B cell (primary cell): ENCODE results near the gene KAT7. TPM values are rescaled to one million over a fixed set of nuclear protein-coding genes. Genes with fewer than 3 reads are reported as not detected.

Experiments
- ATAC-seq: fragments of 200-7000 bp; cut with Tn5 transposase; one replicate; pipeline ENCODE4 v1.10.0; 2021; ENCODE audit warnings: low read depth, mild to moderate bottlenecking, moderate number of reproducible peaks, moderate library complexity
- CTCF ChIA-PET: fragments of 350-600 bp; sonication (Branson Sonifier 250); formaldehyde crosslinking; loops from one replicate; lab custom pipeline; 2021; ENCODE audit warnings: antibody characterized with exemption, inconsistent platforms; lab: Charles Lee
- POLR2A ChIA-PET: fragments of 350-600 bp; sonication (Branson Sonifier 250); formaldehyde crosslinking; loops from one replicate; lab custom pipeline; 2021; ENCODE audit warnings: antibody characterized with exemption; lab: Charles Lee
- DNase-seq: peaks from one replicate; pipeline ENCODE4 v3.0.0; 2013
- H2AFZ ChIP-seq: 2 replicates; pipeline ENCODE4 v1.6.1; 2012; ENCODE audit warnings: mild to moderate bottlenecking, low read depth, low read length; ENCODE audit not compliant: insufficient read depth, poor library complexity, severe bottlenecking
- H3K27ac ChIP-seq, 2 donors: 1 replicate in 1 of 2; 2 replicates in 1 of 2; pipeline ENCODE4 v1.5.1; 2012 to 2013; ENCODE audit warnings: low read length in 2 of 2, mild to moderate bottlenecking in 2 of 2, moderate library complexity in 1 of 2
- H3K27me3 ChIP-seq, 4 experiments: fragments of 200-600 bp in 1 of 4; sonication (generic) in 1 of 4; replicated peaks in 1 of 4; 1 replicate in 2 of 4; 2 replicates in 2 of 4; pipeline versions ENCODE4 v1.6.1 to v1.7.0; 2013 to 2016; ENCODE audit warnings: low read length in 3 of 4, mild to moderate bottlenecking in 2 of 4, mixed read lengths in 1 of 4, moderate library complexity in 1 of 4; ENCODE audit not compliant: insufficient read depth in 4 of 4, control insufficient read depth in 3 of 4; ENCODE audit errors: control extremely low read depth in 1 of 4
- H3K36me3 ChIP-seq, 2 experiments: replicated peaks in 1 of 2; 1 replicate in 1 of 2; 2 replicates in 1 of 2; pipeline versions ENCODE4 v1.6.1 to v1.7.1; 2013; ENCODE audit warnings: low read length in 1 of 2; ENCODE audit not compliant: insufficient read depth in 2 of 2, control insufficient read depth in 1 of 2; ENCODE audit errors: control extremely low read depth in 1 of 2, extremely low read depth in 1 of 2
- H3K4me1 ChIP-seq, 2 donors: fragments of 200-600 bp in 1 of 2; sonication (generic) in 1 of 2; 1 replicate in 1 of 2; 2 replicates in 1 of 2; pipeline versions ENCODE4 v1.5.1 to v1.6.1; 2013 to 2017; ENCODE audit warnings: low read length in 2 of 2; ENCODE audit not compliant: control insufficient read depth in 2 of 2, insufficient read depth in 2 of 2
- H3K4me2 ChIP-seq: replicated peaks from 2 replicates; pipeline ENCODE3; 2012; ENCODE audit warnings: mild to moderate bottlenecking, low read depth, low read length; ENCODE audit not compliant: poor library complexity, severe bottlenecking
- H3K4me3 ChIP-seq, 5 experiments: fragments of 200-600 bp in 1 of 5; sonication (generic) in 1 of 5; 1 replicate in 3 of 5; 2 replicates in 2 of 5; pipeline versions ENCODE4 v1.5.1 to v1.7.0; 2011 to 2016; ENCODE audit warnings: low read length in 4 of 5, mild to moderate bottlenecking in 4 of 5, low read depth in 2 of 5, control low read depth in 1 of 5, moderate library complexity in 1 of 5; ENCODE audit not compliant: insufficient read depth in 1 of 5; ENCODE audit errors: control extremely low read depth in 1 of 5, extremely low read depth in 1 of 5
- H3K79me2 ChIP-seq: fragments of 200-600 bp; sonication (generic); one replicate; pipeline ENCODE4 v1.6.0; 2016; ENCODE audit warnings: low read length; ENCODE audit not compliant: control insufficient read depth, insufficient read depth
- H3K9ac ChIP-seq: fragments of 200-600 bp; sonication (generic); 2 replicates; pipeline ENCODE4 v1.6.1; 2017; ENCODE audit warnings: mild to moderate bottlenecking, low read length, moderate library complexity
- H3K9me3 ChIP-seq, 3 donors: one replicate each; pipeline versions ENCODE4 v1.6.1 to v1.7.1; 2013; ENCODE audit warnings: low read length in 2 of 3; ENCODE audit not compliant: control insufficient read depth in 2 of 3, insufficient read depth in 1 of 3; ENCODE audit errors: control extremely low read depth in 1 of 3
- H4K20me1 ChIP-seq: 2 replicates; pipeline ENCODE4 v1.6.0; 2012; ENCODE audit warnings: mild to moderate bottlenecking, low read length; ENCODE audit not compliant: insufficient read depth, control insufficient read depth, poor library complexity, severe bottlenecking
- H3K27ac Mint-ChIP-seq: one replicate; pipeline ENCODE4 v1.8.0; 2021; ENCODE audit warnings: mixed read lengths
- H3K27me3 Mint-ChIP-seq: one replicate; pipeline ENCODE4 v1.8.0; 2021; ENCODE audit warnings: mixed read lengths
- H3K4me1 Mint-ChIP-seq: one replicate; pipeline ENCODE4 v1.8.0; 2021; ENCODE audit warnings: mixed read lengths
- H3K4me3 Mint-ChIP-seq: one replicate; pipeline ENCODE4 v1.8.0; 2021; ENCODE audit warnings: mixed read lengths
- H3K9me3 Mint-ChIP-seq: one replicate; pipeline ENCODE4 v1.8.0; 2022; ENCODE audit warnings: mixed read lengths; ENCODE audit not compliant: insufficient read depth
- EZH2 ChIP-seq: IDR thresholded peaks from 2 replicates; pipeline ENCODE4 v1.6.1; 2012; ENCODE audit warnings: borderline replicate concordance, low read depth, mild to moderate bottlenecking, moderate library complexity, low read length; ENCODE audit not compliant: insufficient read depth, poor library complexity, severe bottlenecking
- WGBS: methylation state at CpG from one replicate; pipeline ENCODE4 v1.1.5; 2013; ENCODE audit warnings: missing lambda C conversion rate; ENCODE audit not compliant: insufficient coverage; 5-methylcytosine and 5-hydroxymethylcytosine counted together
- intact Hi-C: fragments of 100-400 bp; cut with micrococcal nuclease; formaldehyde crosslinking; loops from one replicate; pipeline ENCODE4 v1.10.0; 2022
- polyA plus RNA-seq: library from polyadenylated mRNA; depleted of rRNA; stranded (reverse); fragments of >200 nt; gene quantifications from 2 replicates; pipeline ENCODE4 v1.2.3, GENCODE V29; 2012
- total RNA-seq, 2 donors: library from RNA; stranded (reverse); fragments of 120-200 nt in 1 of 2; gene quantifications; 1 replicate in 1 of 2; 2 replicates in 1 of 2; pipeline versions ENCODE4 v1.2.3 to v1.2.4, GENCODE V29; 2013 to 2022
- TF ChIP-seq, protein P1 (sequence below): fragments of 200-600 bp; IDR thresholded peaks from one replicate; pipeline ENCODE4 v1.8.0; 2022; ENCODE audit warnings: antibody characterized with exemption, mild to moderate bottlenecking

Gene KAT7
- total and polyA plus RNA-seq, 2 donors (not counting 1 experiment from before 2014, with no cell fraction given): 16.7 to 124 TPM

DNA sequence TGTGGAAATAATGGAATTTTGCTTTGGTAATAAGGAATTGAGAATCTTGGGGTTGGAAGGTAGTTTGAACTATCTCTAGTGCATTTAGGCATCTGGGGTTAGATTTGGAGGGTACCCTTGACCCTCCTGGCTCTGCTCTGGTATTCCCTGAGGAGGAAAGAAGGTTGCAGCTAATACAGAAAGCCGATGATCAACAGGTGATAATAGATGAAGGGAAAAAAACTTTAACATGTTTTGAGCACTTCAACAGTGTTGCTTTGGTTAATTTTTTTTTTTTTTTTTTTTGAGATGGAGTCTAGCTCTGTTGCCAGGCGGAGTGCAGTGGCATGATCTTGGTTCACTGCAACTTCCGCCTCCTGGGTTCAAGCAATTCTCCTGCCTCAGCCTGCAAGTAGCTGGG is 4.8 kb downstream of the KAT7 start:
- no peak overlapping the region for H3K4me3 Mint-ChIP-seq

DNA sequence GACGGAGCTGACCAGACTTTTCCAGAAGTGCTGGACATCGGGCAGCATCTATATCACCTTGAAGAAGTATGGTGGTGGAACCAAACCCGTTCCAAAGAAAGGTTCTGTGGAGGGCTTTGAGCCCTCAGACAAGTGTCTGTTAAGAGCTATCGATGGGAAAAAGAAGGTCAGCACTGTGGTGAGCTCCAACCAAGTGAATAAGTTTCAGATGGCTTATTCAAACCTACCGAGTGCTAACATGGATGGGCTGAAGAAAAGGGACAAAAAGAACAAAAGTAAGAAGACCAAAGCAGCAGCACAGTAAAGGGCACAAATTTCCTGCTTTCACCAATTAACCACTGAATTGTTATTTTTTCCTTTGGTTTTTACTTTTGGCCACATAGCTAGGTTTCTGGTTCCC is 6.9 kb downstream of the KAT7 start:
- no peak overlapping the region for H3K4me3 Mint-ChIP-seq
- intact Hi-C loops: no loop called here
- H3K79me2 ChIP-seq: peaks cover 99% of the 10 kb centered on the region
- H3K4me1 Mint-ChIP-seq: peaks cover 34% of the 10 kb centered on the region
- H3K9me3 ChIP-seq: no peaks in the 10 kb centered on the region
- TF ChIP-seq, protein P1, sequence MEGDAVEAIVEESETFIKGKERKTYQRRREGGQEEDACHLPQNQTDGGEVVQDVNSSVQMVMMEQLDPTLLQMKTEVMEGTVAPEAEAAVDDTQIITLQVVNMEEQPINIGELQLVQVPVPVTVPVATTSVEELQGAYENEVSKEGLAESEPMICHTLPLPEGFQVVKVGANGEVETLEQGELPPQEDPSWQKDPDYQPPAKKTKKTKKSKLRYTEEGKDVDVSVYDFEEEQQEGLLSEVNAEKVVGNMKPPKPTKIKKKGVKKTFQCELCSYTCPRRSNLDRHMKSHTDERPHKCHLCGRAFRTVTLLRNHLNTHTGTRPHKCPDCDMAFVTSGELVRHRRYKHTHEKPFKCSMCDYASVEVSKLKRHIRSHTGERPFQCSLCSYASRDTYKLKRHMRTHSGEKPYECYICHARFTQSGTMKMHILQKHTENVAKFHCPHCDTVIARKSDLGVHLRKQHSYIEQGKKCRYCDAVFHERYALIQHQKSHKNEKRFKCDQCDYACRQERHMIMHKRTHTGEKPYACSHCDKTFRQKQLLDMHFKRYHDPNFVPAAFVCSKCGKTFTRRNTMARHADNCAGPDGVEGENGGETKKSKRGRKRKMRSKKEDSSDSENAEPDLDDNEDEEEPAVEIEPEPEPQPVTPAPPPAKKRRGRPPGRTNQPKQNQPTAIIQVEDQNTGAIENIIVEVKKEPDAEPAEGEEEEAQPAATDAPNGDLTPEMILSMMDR: no peak
- TF ChIP-seq EZH2: no peak
- no peak overlapping the region for H3K4me3 ChIP-seq
- H3K4me2 ChIP-seq: no peak overlapping the region
- 87% methylated on average over 4 of the region's 5 CpGs for WGBS
- ChIA-PET CTCF (interaction anchor here (1.0 kb wide), 1 partner anchor 228 kb away, joined by 3 read pairs; no protein-coding TSS in a partner anchor), POLR2A (no interaction called here)
- no peak overlapping the region for H3K9ac ChIP-seq
- H3K36me3 ChIP-seq: peaks cover 4 to 81% of the 10 kb centered on the region in 2 experiments
- H3K27me3 Mint-ChIP-seq: no peaks in the 10 kb centered on the region
- no peak overlapping the region for H3K27ac Mint-ChIP-seq
- no peak overlapping the region for H2AFZ ChIP-seq
- DNase-seq: no peak
- peaks cover 97% of the 10 kb centered on the region for H4K20me1 ChIP-seq
- no peaks in the 10 kb centered on the region for H3K9me3 Mint-ChIP-seq
- ATAC-seq: no peak
- H3K4me1 ChIP-seq: peaks cover 0 to 5% of the 10 kb centered on the region in 2 donors
- no peak overlapping the region for H3K27ac ChIP-seq
- H3K27me3 ChIP-seq: no peaks in the 10 kb centered on the region

More for the DNA sequence above, 4.8 kb downstream of the KAT7 start:
- H3K9me3 Mint-ChIP-seq: no peaks in the 10 kb centered on the region
- H3K27me3 Mint-ChIP-seq: no peaks in the 10 kb centered on the region
- no peak for DNase-seq
- Histone ChIP-seq H2AFZ (no peak overlapping the region), H3K36me3 (peaks cover 0 to 64% of the 10 kb centered on the region in 2 experiments), H3K27me3 (no peaks in the 10 kb centered on the region), H3K9me3 (no peaks in the 10 kb centered on the region), H3K4me2 (no peak overlapping the region), H3K79me2 (peaks cover 95% of the 10 kb centered on the region), H3K9ac (no peak overlapping the region), H4K20me1 (peaks cover 90% of the 10 kb centered on the region), H3K4me1 (peaks cover 10 to 13% of the 10 kb centered on the region in 2 donors), H3K27ac (no peak overlapping the region), H3K4me3 (no peak overlapping the region)
- no peak overlapping the region for H3K27ac Mint-ChIP-seq
- peaks cover 49% of the 10 kb centered on the region for H3K4me1 Mint-ChIP-seq
- CTCF ChIA-PET: no interaction called here
- WGBS: 100% methylated on average over 3 of the region's 3 CpGs
- POLR2A ChIA-PET: no interaction called here
- TF ChIP-seq EZH2: no peak
- TF ChIP-seq, protein P1: no peak
- intact Hi-C loops: no loop called here
- ATAC-seq: no peak
